ENCODE data around the gene MEPCE. TPM values are rescaled to one million over a fixed set of nuclear protein-coding genes. Genes with fewer than 3 reads are reported as not detected.
A peak's percentile ranks its signal among the peaks of the same experiment; 100 is the strongest.

The MEPCE gene
- total RNA-seq, 4 donors from 2014 or later, result 38.5 to 50.4 (median 39.6) TPM

DNA sequence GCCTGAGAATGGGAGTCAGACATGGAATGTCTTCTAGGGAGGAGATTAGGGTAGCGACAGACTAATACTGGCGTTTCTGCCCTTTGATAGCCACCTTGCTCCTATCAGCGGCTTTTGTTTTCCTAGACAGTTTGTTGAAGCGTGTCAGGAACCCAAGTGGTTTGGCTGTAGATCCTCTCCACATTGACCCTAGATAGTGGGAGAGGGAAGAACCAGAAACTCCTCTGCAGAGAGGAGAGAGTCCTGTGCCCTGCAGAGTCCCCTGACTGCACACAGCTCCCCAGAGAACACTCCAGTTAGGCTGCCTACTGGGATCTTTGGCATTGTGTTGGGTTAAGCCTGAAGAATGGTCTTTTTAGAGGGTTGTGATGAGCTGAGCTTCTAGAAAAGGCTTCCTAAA is 2.4 kb downstream of the MEPCE start:
- no peaks in the 10 kb centered on the region for H3K9me3 ChIP-seq
- peaks cover 59% of the 10 kb centered on the region for H3K4me1 ChIP-seq
- DNase-seq (ENCODE audit: low spot score in 2 of 2), result no peak
- 90% methylated on average over 4 of the region's 4 CpGs for WGBS
- no peaks in the 10 kb centered on the region for H3K27me3 ChIP-seq
- no peak for TF ChIP-seq EP300 (IDR thresholded peaks at IDR 0.05)
- TF ChIP-seq POLR2AphosphoS5 (IDR thresholded peaks at IDR 0.05), result no peak
- TF ChIP-seq POLR2A (IDR thresholded peaks at IDR 0.05), result no peak
- TF ChIP-seq CTCF (IDR thresholded peaks at IDR 0.05), result no peak
- H3K27ac ChIP-seq, result peak overlapping the region; percentile 6
- no peak overlapping the region for H3K4me3 ChIP-seq
- peaks cover 19% of the 10 kb centered on the region for H3K36me3 ChIP-seq

GRCh38 chr7:100432621-100433275 is 3.1 kb downstream of the MEPCE start:
- H3K4me1 ChIP-seq, result peaks cover 58% of the 10 kb centered on the region

DNA sequence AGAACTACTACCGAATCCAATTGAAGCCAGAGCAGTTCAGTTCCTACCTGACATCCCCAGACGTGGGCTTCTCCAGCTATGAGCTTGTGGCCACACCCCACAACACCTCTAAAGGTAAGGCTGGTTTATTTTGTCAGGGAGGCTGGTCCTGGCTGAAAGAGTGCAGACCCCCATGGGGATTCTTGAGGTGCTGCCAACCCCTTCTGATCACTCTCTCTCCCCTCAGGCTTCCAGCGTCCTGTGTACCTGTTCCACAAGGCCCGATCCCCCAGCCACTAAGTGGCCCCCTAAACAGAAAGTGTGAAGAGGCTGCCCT is 3.6 kb downstream of the MEPCE start:
- Histone ChIP-seq H3K27me3 (no peaks in the 10 kb centered on the region), H3K36me3 (peaks cover 19% of the 10 kb centered on the region), H3K4me1 (peaks cover 54% of the 10 kb centered on the region), H3K27ac (no peak overlapping the region), H3K4me3 (no peak overlapping the region), H3K9me3 (no peaks in the 10 kb centered on the region)
- no peak for TF ChIP-seq CTCF (IDR thresholded peaks at IDR 0.05)
- TF ChIP-seq EP300 (IDR thresholded peaks at IDR 0.05), result no peak
- no peak for TF ChIP-seq POLR2A (IDR thresholded peaks at IDR 0.05)
- TF ChIP-seq POLR2AphosphoS5 (IDR thresholded peaks at IDR 0.05), result no peak
- 86% methylated on average over 4 of the region's 4 CpGs for WGBS
- DNase-seq (ENCODE audit: low spot score in 2 of 2), result no peak

More at GRCh38 chr7:100432621-100433275, 3.1 kb downstream of the MEPCE start:
- Histone ChIP-seq H3K9me3 (no peaks in the 10 kb centered on the region), H3K36me3 (peaks cover 19% of the 10 kb centered on the region), H3K27ac (peak overlapping the region; percentile 6), H3K27me3 (no peaks in the 10 kb centered on the region), H3K4me3 (no peak overlapping the region)
- WGBS, result 76% methylated on average over 21 of the region's 21 CpGs
- TF ChIP-seq CTCF (IDR thresholded peaks at IDR 0.05) (no peak), POLR2AphosphoS5 (IDR thresholded peaks at IDR 0.05) (no peak), EP300 (IDR thresholded peaks at IDR 0.05) (no peak), POLR2A (IDR thresholded peaks at IDR 0.05) (no peak)
- DNase-seq (ENCODE audit: low spot score in 2 of 2), result no peak

DNA sequence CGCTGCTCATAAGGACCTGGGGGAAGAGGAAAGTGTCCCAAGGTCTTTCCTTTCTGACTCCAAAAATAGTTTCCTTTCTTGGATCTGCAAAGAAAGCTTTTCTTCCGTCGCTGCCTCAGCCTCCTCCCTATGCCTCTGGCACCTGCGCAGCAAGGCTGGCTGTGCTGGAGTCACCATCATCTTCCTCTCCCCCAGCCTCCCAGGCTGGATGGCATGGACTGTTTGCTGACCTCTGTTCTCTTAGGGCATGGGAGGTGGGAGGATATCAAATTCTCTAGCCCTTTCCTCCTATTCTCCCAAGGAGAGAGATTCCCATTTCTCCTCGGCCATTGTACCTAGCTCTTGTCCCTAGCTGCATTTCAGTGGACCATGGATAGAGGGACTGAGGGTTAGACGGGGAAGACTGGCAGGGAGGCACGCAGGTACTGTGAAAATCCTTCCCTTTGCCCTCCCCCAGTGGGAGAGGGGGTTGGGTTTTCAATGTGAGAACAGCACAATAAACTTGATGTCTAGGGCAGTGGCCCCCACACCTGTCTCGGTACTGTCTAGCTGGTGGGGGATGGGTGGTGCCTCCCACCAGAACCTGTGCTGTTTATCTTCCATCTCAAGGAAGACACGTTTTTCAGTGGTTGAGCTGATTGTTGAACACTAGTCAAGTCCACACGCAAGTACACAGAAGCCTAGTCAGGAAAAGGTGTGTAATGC is 4.1 kb downstream of the MEPCE start:
- Histone ChIP-seq H3K27ac (no peak overlapping the region), H3K4me3 (no peak overlapping the region), H3K9me3 (no peaks in the 10 kb centered on the region), H3K36me3 (peaks cover 19% of the 10 kb centered on the region), H3K4me1 (peaks cover 54% of the 10 kb centered on the region), H3K27me3 (no peaks in the 10 kb centered on the region)
- DNase-seq (ENCODE audit: low spot score in 2 of 2), result no peak
- no peak for TF ChIP-seq POLR2A (IDR thresholded peaks at IDR 0.05)
- TF ChIP-seq CTCF (IDR thresholded peaks at IDR 0.05), result no peak
- TF ChIP-seq POLR2AphosphoS5 (IDR thresholded peaks at IDR 0.05), result no peak
- TF ChIP-seq EP300 (IDR thresholded peaks at IDR 0.05), result no peak
- 79% methylated on average over 10 of the region's 10 CpGs for WGBS

DNA sequence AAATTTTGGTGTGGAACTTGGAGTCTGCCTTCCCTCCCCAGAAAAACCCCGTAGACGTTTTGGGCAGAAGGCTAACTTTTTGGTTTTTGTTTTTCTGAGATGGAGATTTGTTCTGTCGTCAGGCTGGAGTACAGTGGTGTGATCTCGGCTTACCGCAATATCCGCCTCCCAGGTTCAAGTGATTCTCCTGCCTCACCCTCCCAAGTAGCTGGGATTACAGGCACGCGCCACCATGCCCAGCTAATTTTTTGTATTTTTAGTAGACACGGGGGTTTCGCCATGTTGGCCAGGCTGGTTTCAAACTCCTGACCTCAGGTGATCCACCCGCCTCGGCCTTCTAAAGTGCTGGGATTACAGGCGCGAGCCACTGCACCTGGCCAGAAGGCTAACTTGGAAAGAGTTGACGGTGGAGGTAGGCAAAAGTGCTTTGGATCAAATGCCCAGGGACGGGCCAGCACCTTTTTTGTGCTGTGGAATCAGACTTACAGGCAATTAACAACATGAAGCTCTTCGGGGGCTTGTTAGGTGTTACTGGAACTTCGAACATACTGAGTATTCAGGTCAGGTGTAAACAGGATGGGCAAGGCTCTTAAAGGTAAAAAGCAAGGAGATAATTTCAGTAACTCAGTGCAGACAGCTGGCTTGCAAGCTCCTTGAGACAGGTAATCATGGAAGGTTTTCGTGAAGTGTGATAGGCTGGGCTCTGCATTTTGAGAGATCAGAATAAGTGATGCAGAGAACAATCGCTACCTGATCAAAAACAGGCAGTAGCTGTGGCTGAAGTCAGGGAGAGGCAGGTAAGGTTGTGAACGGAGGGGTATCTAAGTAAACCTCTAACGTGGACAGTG is 4.9 kb downstream of the MEPCE start:
- Histone ChIP-seq H3K36me3 (peaks cover 19% of the 10 kb centered on the region), H3K4me1 (peaks cover 54% of the 10 kb centered on the region), H3K4me3 (peak overlapping the region; percentile 63), H3K27ac (peak overlapping the region; percentile 94), H3K27me3 (no peaks in the 10 kb centered on the region), H3K9me3 (no peaks in the 10 kb centered on the region)
- TF ChIP-seq POLR2AphosphoS5 (IDR thresholded peaks at IDR 0.05) (no peak), CTCF (IDR thresholded peaks at IDR 0.05) (no peak), POLR2A (IDR thresholded peaks at IDR 0.05) (no peak), EP300 (IDR thresholded peaks at IDR 0.05) (no peak)
- WGBS, result 79% methylated on average over 22 of the region's 22 CpGs
- DNase-seq (ENCODE audit: low spot score in 2 of 2), result peak in 1 of 2 donors; percentile 45

Measured in suprapubic skin (tissue), 4 donors.